GM19043 (cell line): ENCODE measurements around the gene GJC3.
A peak's percentile ranks its signal among the peaks of the same experiment; 100 is the strongest.
"Not testable (repeated sequence)": the region's sequence is repeated elsewhere in the genome, so short reads cannot be mapped to it uniquely, and the experiment has no call there.

Source experiments
- ATAC-seq: cut with Tn5 transposase; IDR thresholded peaks from one replicate; pipeline ENCODE4 v1.9.1; 2021; ENCODE audit warnings: low read depth; ENCODE audit not compliant: unreplicated experiment

The GJC3 gene

DNA sequence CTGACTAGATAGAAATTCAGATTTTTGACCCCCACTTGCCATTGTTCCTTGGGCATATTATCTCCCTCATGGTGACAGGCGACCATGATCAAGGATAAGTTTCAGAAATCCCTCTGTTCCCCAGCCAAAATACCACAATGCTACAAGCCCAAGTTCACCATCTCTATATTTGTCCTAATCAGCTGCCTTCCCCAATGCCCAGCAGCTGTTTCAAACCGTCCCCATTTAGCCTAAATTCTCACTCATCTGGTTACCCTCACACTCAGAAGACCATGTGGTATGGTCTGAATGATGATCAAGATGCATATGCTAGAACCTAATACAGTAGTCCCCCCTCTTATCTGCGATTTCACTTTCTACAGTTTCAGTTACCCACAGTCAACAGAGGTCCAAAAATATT, 956 bp upstream of the GJC3 start:
- ATAC-seq = no peak

DNA sequence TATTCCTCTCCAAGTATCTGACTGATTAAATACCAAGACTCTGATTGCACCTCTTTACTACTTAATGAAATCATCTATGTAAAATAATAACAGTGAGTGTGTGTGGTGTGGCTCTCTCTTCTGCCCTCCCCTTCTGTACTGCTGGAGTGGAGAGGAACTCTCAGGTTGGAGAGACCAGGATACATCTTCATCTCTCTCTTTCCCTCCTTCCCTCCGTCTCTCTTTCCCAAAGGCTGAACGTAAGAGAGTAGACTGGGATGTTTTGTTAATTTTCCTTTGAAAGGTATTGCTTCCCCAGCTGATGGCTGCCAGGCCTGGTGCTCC, 272 bp upstream of the GJC3 start:
- ATAC-seq = no peak

DNA sequence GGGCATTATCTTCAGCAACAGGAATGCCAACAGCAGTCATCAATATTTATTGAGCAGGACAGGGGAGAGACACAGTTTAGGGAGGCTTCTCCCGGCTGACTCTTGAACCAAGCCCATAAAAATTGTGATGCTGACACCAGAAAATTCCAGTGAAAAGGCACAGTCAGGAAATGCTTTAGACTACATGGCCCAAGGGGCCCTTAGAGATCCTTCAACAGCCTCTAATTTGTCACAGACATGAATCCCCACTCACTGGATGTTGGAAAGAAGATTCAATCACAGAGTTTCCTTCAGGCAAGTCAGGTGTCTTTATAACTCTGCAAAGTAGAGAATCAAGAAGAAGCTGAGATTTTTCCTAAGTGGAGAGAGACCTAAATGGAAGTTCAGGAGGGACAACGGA, 1.2 kb downstream of the GJC3 start:
- ATAC-seq = no peak

DNA sequence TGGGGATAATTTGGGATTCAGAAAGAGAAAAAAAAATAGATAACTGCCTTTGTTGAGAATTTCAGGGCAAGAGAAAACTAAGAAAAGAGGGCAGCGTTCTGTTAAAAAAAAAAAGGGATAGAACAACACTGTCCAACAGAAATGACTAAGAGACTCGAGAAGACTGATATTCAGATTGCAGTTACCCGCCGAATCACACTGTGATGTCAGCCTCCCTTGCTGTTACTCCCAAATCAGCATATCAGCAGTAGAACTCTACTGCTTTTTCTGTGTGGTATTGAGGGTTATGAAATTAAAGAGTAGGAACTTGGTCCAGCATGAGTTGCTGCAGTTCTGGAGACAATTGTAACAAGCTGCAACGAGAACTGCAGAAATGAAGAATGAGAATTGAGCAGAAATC, 1.9 kb downstream of the GJC3 start:
- ATAC-seq = no peak

DNA sequence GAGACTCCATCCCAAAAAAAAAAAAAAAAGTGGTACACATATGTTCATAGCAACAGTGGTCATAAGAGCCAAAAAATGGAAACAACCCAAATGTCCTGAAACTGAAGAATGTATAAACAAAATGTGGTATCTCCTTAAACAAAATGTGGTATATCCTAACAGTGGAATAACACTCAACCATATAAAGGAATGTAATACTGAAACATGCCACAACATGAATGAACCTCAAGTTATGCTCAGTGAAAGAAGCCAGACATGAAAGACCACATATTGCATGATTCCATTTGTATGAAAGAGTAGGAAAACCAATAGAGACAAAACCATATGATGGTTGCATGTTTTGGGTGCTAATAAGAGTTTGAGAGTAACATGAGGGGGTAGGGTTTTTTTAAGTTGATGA, 3.1 kb downstream of the GJC3 start:
- no peak for ATAC-seq

DNA sequence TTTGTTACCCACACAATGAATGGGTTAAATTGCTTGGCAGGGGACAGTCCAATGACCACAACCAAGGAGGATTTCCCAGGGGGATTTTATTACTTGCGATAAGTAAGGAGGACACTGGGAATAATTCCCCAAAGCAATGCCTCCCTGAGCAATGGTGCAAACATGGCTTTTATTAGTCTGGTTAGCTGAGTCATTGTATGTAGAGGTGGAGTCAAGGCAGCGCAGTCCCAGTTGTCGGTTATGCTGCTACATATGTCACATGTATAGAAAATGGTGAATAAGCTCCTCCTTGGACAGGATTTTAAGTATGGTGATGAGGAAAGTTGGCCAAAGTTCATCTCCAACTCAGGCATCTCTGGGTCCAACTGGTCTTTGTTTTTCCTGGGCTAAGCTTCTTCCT, 6.2 kb downstream of the GJC3 start:
- ATAC-seq = no peak

DNA sequence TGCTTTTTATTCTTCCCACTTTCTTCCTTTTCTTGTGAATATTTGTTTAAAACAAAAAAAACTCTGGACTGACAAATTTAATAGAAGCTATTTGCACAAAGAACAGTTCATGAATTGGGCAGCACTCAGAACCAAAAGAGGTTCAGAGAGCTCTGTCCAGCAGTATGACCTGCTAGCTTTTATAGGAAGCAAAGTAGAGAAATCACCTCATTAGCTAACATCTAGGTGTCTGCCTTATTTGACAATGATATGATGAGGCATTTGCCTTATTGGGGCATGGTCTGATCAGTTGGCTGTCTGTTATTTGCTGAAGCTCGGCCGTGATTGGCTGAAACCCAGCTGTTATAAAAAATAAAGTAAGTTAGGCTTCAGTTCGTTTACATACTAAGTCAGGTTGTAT, 9.3 kb downstream of the GJC3 start:
- ATAC-seq = no peak

- no peak for ATAC-seq
These were observed 9.7 kb downstream of the GJC3 start for GRCh38 chr7:99919814-99920112.

- peak; percentile 97 for ATAC-seq
These were observed 10.2 kb downstream of the GJC3 start, which contains the start of gene TRIM4 for GRCh38 chr7:99918959-99919813. TRIM4 (minus strand) TSS chr7:99919530; CDS start chr7:99919401, 129 bp downstream.

DNA sequence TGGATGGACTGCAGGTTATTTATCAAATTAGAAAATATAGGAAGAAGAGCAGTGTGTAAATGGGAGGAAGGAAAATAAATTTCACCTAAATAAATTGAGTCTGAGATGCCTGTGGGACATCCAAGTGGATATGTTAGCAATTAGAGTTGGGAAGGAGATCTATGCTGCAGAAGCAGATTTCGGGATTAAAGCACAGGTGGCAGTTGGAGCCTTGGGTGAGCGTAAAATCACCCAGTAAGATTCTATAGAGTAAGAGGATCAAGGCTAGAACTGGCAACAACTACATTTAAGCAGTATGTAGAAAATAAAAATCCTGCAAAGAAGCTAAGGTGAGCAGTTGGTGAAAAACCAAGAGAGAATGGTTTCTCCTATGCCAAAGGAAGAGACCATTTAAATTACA, 18.4 kb downstream of the GJC3 start:
- ATAC-seq = no peak

- ATAC-seq = no peak
These were observed 27.8 kb downstream of the GJC3 start for GRCh38 chr7:99901581-99901980.

- ATAC-seq = no peak
These were observed 29.4 kb downstream of the GJC3 start for GRCh38 chr7:99899830-99900519.

- no peak for ATAC-seq
These were observed 30.6 kb downstream of the GJC3 start for GRCh38 chr7:99898836-99899235.

DNA sequence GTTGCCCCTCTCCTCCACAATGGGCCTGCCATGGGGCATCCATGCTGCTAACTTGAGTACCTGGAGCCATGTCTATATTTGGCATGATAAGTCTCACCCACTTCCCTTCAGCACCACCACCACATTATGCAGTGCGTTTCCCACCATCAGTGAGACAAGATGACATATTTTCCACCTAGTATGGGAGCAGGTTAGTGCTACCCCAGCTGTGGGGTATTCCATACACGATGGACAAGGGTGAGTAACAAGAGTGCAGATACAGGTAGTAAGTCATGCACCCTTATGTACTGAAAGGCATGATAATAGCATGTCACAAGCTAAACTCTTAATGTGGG, 31.4 kb downstream of the GJC3 start:
- ATAC-seq = no peak

DNA sequence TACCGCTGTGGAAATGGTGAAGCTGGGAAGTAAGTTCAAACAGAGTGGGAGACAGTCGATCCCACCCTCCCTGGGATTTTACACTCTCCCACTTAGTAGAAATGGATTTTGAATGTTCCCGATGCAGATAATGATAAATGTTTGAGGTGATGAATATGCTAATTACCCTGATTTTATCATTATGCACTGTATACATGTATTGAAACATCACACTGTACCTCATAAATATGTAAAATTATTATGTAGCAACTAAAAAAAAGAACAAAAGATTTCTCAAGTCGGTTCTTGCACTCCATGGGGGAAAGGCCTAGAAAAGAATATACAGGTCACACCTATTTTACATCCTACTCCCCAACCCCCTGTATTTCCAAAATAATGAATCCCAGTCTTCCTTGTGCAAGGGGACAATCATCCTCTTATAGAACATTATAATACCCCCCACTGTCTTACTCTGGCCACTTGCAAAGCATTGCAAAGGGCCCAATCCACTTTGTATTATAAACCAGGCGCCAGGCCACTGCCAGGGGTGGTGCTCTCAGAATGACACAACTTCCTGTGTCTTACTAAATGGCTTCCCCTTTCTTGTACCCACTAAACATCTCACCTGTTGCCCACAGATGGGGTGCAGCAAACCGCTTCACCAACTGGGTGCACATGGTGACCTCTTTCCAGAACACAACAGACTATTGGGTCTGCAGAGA, 31.9 kb downstream of the GJC3 start:
- no peak for ATAC-seq

DNA sequence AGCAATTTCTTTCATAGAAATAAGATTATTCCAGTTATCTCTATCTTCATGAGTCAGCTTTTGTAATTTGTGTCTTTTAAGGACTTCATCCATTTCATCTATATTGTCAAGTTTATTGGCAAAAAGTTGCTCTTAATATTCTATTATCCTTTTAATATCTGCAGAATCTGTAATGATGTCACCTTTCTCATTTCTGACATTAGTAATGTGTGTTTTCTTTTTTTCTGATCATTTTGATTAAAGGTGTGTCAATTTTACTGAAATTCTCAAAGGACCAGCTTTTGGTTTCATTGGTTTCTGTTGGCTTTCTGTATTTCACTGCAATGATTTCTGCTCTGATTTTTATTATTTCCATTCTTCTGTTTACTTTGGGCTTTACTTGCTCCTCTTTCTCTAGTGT, 34.7 kb downstream of the GJC3 start:
- ATAC-seq = no peak

DNA sequence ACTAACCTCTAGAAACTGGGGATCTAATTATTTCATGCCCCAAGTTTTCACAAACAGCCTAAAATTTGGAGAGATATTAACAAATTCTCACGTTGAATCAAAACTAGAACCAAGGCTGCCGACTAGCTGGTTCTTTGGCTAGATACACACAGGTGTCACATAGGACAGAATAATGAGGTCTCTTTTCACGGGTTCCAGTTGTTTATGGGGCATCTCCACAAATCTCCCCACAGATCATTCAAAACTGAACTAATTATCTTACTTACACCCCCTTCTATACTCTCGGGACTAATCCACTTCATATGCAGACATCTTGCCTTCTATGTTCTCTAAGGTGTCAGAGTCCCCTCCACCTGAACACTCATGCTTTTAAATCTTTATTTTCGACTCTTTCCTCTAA, 36.1 kb downstream of the GJC3 start:
- ATAC-seq = no peak

- ATAC-seq = not testable (repeated sequence)
These were observed 39.1 kb downstream of the GJC3 start for GRCh38 chr7:99890348-99890747.

DNA sequence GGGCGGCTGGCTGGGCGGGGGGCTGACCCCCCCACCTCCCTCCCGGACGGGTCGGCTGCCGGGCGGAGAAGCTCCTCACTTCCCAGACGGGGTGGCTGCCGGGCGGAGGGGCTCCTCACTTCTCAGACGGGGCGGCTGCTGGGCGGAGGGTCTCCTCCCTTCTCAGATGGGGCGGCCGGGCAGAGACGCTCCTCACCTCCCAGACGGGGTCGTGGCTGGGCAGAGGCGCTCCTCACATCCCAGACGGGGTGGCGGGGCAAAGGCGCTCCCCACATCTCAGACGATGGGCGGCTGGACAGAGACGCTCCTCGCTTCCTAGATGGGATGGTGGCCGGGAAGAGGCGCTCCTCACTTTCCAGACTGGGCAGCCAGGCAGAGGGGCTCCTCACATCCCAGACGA, 41.1 kb downstream of the GJC3 start:
- not testable (repeated sequence) for ATAC-seq

DNA sequence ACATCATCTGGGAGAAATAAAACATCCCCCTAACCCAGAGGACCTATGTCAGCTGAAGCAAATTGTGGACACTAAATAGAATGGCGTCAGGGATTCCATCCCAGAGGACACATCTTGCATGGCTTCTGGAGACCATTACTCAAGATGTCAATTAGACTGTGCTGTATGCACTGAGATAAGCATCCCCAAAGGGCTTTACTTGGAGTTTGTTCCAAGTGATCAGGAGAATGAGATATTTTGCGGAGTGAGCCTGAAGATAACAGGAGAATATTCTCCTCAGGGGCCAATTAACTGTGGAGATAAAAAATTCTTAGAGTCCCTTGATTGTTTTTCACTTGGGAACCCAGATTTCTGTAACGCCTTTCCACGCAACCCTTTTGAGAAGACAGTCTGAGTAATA, 48.0 kb downstream of the GJC3 start:
- no peak for ATAC-seq

- no peak for ATAC-seq
These were observed 52.5 kb downstream of the GJC3 start, which contains the start of gene OR2AE1 for GRCh38 chr7:99876933-99877332. OR2AE1 (minus strand) TSS chr7:99877033; CDS start chr7:99877033, 0 bp downstream.

GRCh38 chr7:99876491-99876890, 52.9 kb downstream of the GJC3 start:
- no peak for ATAC-seq
